Nephron progenitor cell (in vitro differentiated cells): ENCODE results near the gene OR52H1.

ENCODE experiments used
- DNase-seq: peaks from one replicate; pipeline ENCODE4 v3.0.0; 2021
- H3K27ac Mint-ChIP-seq: 2 replicates; pipeline ENCODE4 v1.8.0; 2021; ENCODE audit warnings: mild to moderate bottlenecking, moderate library complexity, mixed read lengths
- H3K27me3 Mint-ChIP-seq: 2 replicates; pipeline ENCODE4 v1.8.0; 2021; ENCODE audit warnings: mild to moderate bottlenecking, low read depth, mixed read lengths; ENCODE audit not compliant: poor library complexity
- H3K36me3 Mint-ChIP-seq: 2 replicates; pipeline ENCODE4 v1.8.0; 2021; ENCODE audit warnings: low read depth, mixed read lengths
- H3K4me1 Mint-ChIP-seq: 2 replicates; pipeline ENCODE4 v1.8.0; 2021; ENCODE audit warnings: mixed read lengths
- H3K4me3 Mint-ChIP-seq: 2 replicates; pipeline ENCODE4 v1.8.0; 2021; ENCODE audit warnings: mild to moderate bottlenecking, moderate library complexity, mixed read lengths
- H3K9me3 Mint-ChIP-seq: 2 replicates; pipeline ENCODE4 v1.8.0; 2021; ENCODE audit warnings: mild to moderate bottlenecking, moderate library complexity, mixed read lengths
- CTCF ChIP-seq: fragments of 200-600 bp; sonication (generic); IDR thresholded peaks from 2 replicates; pipeline ENCODE4 v1.5.0; 2021; ENCODE audit warnings: antibody characterized with exemption

The OR52H1 gene

DNA sequence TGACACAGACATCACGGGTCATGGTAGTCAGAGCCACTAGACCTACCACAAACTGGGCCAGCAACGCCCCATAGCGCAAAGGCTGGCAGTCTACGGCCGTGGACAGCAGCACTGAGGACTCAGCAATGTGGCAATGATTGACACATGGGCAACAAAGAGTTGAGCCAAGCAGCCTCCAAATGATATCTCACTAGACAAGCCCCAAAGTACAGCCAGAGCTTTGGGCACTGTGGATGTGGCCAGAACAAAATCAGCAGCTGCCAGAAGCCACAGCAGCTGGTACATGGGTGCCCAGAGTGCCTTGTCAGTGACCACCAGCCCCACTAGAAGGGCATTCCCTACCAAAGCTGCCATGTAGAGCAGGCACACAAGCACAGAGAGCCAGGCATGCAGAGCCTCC is 20.6 kb downstream of the OR52H1 start:
- Mint-ChIP-seq H3K4me1 (no peaks in the 10 kb centered on the region), H3K4me3 (no peak overlapping the region), H3K27ac (no peak overlapping the region), H3K9me3 (no peaks in the 10 kb centered on the region), H3K27me3 (peaks cover 9% of the 10 kb centered on the region), H3K36me3 (no peaks in the 10 kb centered on the region)
- no peak for DNase-seq
- TF ChIP-seq CTCF: no peak

DNA sequence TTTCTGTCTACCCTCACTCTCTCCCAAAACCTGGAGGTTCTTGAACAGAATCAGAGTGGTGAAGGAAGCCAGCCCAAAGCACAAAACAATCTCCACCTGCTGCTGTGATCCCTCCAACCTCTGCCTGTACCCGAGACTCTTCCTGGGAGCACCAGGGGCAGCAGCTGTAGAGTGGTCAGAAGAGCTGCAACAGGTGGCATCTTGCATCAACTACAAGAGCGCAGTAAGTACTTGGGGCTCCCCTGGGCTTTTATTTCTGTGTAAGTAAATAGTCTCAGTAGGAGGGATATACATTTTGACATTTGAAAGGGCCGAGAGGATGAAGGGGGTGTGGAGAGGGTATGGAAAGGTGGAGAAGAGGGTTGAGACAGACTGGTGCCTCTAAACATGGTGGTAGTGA is 23.6 kb downstream of the OR52H1 start:
- Mint-ChIP-seq H3K27me3 (peaks cover 9% of the 10 kb centered on the region), H3K27ac (no peak overlapping the region), H3K36me3 (no peaks in the 10 kb centered on the region), H3K4me1 (no peaks in the 10 kb centered on the region), H3K4me3 (no peak overlapping the region), H3K9me3 (no peaks in the 10 kb centered on the region)
- TF ChIP-seq CTCF: no peak
- no peak for DNase-seq

- H3K27me3 Mint-ChIP-seq: peaks cover 11% of the 10 kb centered on the region
- no peak for DNase-seq
- no peak for TF ChIP-seq CTCF
- H3K9me3 Mint-ChIP-seq: no peaks in the 10 kb centered on the region
- H3K4me3 Mint-ChIP-seq: no peak overlapping the region
- no peak overlapping the region for H3K27ac Mint-ChIP-seq
- no peaks in the 10 kb centered on the region for H3K4me1 Mint-ChIP-seq
- H3K36me3 Mint-ChIP-seq: no peaks in the 10 kb centered on the region
Measured at GRCh38 chr11:5522308-5522707, 26.0 kb downstream of the OR52H1 start.

DNA sequence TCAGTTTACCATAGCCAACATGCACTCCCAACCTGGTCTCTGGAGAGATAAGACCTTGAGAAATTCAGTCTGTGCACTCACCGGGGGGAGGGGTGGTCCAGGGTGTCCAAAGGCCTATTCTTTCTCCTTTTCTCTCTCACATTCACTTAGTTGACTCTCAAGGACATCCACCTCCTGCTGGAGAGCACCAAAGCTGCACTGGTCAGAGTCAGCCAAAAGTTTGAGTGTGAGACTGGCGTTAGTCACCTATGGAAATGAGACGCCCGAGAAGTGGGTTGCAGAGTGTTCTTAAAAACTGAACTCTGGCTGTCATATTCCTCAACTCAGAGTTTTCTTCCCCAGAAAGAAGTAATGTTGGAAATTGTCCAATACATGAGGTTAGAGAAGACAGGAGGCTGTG is 26.8 kb downstream of the OR52H1 start:
- TF ChIP-seq CTCF: no peak
- H3K4me1 Mint-ChIP-seq: no peaks in the 10 kb centered on the region
- no peak for DNase-seq
- no peak overlapping the region for H3K4me3 Mint-ChIP-seq
- H3K9me3 Mint-ChIP-seq: no peaks in the 10 kb centered on the region
- H3K27ac Mint-ChIP-seq: no peak overlapping the region
- H3K36me3 Mint-ChIP-seq: no peaks in the 10 kb centered on the region
- H3K27me3 Mint-ChIP-seq: peaks cover 9% of the 10 kb centered on the region

DNA sequence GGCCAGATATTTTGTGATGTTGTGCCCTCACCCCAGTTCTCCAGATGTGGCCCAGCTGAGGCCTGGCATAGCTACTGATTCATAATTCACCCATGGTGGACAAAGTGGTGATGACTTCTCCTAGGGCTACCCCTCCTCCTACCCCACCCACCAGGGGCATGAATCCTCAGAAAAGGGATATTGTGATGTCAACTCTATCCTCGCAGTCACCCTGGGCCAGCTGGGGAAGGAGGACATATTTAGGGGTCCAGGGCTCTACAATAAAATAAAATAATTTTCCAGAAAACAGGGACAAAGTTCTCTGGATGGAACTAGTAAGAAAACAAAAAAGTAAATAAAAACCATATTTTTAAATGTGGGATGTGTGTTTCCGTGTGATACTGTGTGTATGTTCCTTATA is 31.7 kb downstream of the OR52H1 start, which contains the start of gene UBQLNL:
Gene UBQLNL (minus strand): TSS at position 101 of the 400 bp plus-strand sequence. CDS start 258 bp downstream, outside the sequence.
- Mint-ChIP-seq H3K27ac (no peak within 1 kb of the TSS), H3K36me3 (no peaks in the 10 kb centered on the region), H3K4me3 (no peak within 1 kb of the TSS), H3K9me3 (no peaks in the 10 kb centered on the region), H3K27me3 (peaks cover 16% of the 10 kb centered on the region), H3K4me1 (no peaks in the 10 kb centered on the region)
- DNase-seq: no peak
- TF ChIP-seq CTCF: no peak

GRCh38 chr11:5514841-5515240 is 33.5 kb downstream of the OR52H1 start:
- H3K9me3 Mint-ChIP-seq: no peaks in the 10 kb centered on the region
- no peak overlapping the region for H3K27ac Mint-ChIP-seq
- no peak overlapping the region for H3K4me3 Mint-ChIP-seq
- no peak for DNase-seq
- H3K27me3 Mint-ChIP-seq: peaks cover 16% of the 10 kb centered on the region
- no peaks in the 10 kb centered on the region for H3K36me3 Mint-ChIP-seq
- no peaks in the 10 kb centered on the region for H3K4me1 Mint-ChIP-seq
- no peak for TF ChIP-seq CTCF
